Lower lobe of right lung (tissue), 2 donors: ENCODE results near the gene ZNF532. TPM values are rescaled to one million over a fixed set of nuclear protein-coding genes. Genes with fewer than 3 reads are reported as not detected.
A peak's percentile ranks its signal among the peaks of the same experiment; 100 is the strongest.

Experiments
- ATAC-seq, 2 donors: fragments of 200-7000 bp; cut with Tn5 transposase; one replicate each; pipeline ENCODE4 v1.9.1; 2020 to 2022; ENCODE audit warnings: mild to moderate bottlenecking in 2 of 2, moderate library complexity in 2 of 2
- DNase-seq: peaks from one replicate; pipeline ENCODE4 v3.0.0-alpha.2; 2020
- H3K27ac ChIP-seq: fragments of 200-600 bp; one replicate; pipeline ENCODE4 v1.8.0; 2022
- H3K27me3 ChIP-seq: fragments of 200-600 bp; one replicate; pipeline ENCODE4 v1.8.0; 2022; ENCODE audit warnings: low read depth
- H3K36me3 ChIP-seq: fragments of 200-600 bp; one replicate; pipeline ENCODE4 v1.8.0; 2022; ENCODE audit warnings: mild to moderate bottlenecking
- H3K4me1 ChIP-seq: fragments of 200-600 bp; one replicate; pipeline ENCODE4 v1.8.0; 2022
- H3K4me3 ChIP-seq: fragments of 200-600 bp; one replicate; pipeline ENCODE4 v1.8.0; 2022; ENCODE audit warnings: mild to moderate bottlenecking
- H3K9me3 ChIP-seq: fragments of 200-600 bp; one replicate; pipeline ENCODE4 v1.8.0; 2022
- CTCF ChIP-seq: fragments of 200-600 bp; IDR thresholded peaks from one replicate; pipeline ENCODE4 v1.8.0; 2022; ENCODE audit warnings: antibody characterized with exemption, mild to moderate bottlenecking
- intact Hi-C: fragments of 100-400 bp; cut with DNase I; formaldehyde crosslinking; loops from one replicate; pipeline ENCODE4 v1.11.0; 2022
- total RNA-seq: library from RNA; stranded (reverse); fragmentation: NEBNext Ultra II Directional; extraction: Animal tissue kit (Norgen Biotek cat#: 25700); gene quantifications from one replicate; pipeline ENCODE4 v1.2.1, GENCODE V29; 2021
- donor health status: DM: no; HTN: yes; CAD: no; lungs with severe emphysema.

Gene ZNF532
- total RNA-seq, 1 donor from 2014 or later: 54.0 TPM

DNA sequence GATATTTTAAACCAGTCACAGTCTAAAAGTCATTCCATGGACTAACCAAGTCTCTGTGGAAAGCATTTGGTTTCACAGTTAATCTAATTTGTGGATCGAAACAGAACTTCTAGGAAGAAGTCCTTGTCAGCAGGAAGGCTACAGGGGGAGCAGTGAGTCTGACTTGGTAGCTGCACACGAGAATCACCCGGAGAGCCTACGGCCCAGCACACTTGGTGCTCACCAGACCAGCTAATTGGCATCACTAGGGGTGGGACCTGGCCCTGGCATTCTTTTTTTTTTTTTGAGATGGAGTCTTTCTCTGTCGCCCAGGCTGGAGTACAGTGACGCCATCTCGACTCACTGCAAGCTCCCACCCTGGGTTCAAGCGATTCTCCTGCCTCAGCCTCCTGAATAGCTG is 97.7 kb downstream of the ZNF532 start:
- Histone ChIP-seq H3K27me3 (no peaks in the 10 kb centered on the region), H3K9me3 (no peaks in the 10 kb centered on the region), H3K4me3 (no peak overlapping the region), H3K36me3 (peaks cover 6% of the 10 kb centered on the region), H3K4me1 (peaks cover 10% of the 10 kb centered on the region), H3K27ac (no peak overlapping the region)
- intact Hi-C loops: no loop called here
- no peak for TF ChIP-seq CTCF
- DNase-seq (no peak), ATAC-seq (no peak)

GRCh38 chr18:58965291-58966004 is 100.8 kb downstream of the ZNF532 start:
- no peak for DNase-seq
- no peak for ATAC-seq
- intact Hi-C loops: no loop called here
- Histone ChIP-seq H3K27ac (no peak overlapping the region), H3K4me3 (no peak overlapping the region), H3K4me1 (peaks cover 16% of the 10 kb centered on the region), H3K9me3 (no peaks in the 10 kb centered on the region), H3K36me3 (peaks cover 6% of the 10 kb centered on the region), H3K27me3 (no peaks in the 10 kb centered on the region)
- TF ChIP-seq CTCF: no peak

GRCh38 chr18:58966005-58966677 is 101.5 kb downstream of the ZNF532 start:
- no peaks in the 10 kb centered on the region for H3K27me3 ChIP-seq
- no peak for TF ChIP-seq CTCF
- H3K4me1 ChIP-seq: peaks cover 16% of the 10 kb centered on the region
- peaks cover 4% of the 10 kb centered on the region for H3K36me3 ChIP-seq
- H3K27ac ChIP-seq: no peak overlapping the region
- no peaks in the 10 kb centered on the region for H3K9me3 ChIP-seq
- ATAC-seq (no peak), DNase-seq (no peak)
- H3K4me3 ChIP-seq: no peak overlapping the region
- intact Hi-C loops: no loop called here

GRCh38 chr18:58966704-58967103 is 102.0 kb downstream of the ZNF532 start:
- intact Hi-C loops: no loop called here
- H3K27me3 ChIP-seq: no peaks in the 10 kb centered on the region
- DNase-seq (no peak), ATAC-seq (no peak)
- peak overlapping the region; percentile 14 for H3K27ac ChIP-seq
- H3K36me3 ChIP-seq: no peaks in the 10 kb centered on the region
- no peaks in the 10 kb centered on the region for H3K9me3 ChIP-seq
- no peak overlapping the region for H3K4me3 ChIP-seq
- TF ChIP-seq CTCF: no peak
- H3K4me1 ChIP-seq: peaks cover 16% of the 10 kb centered on the region

DNA sequence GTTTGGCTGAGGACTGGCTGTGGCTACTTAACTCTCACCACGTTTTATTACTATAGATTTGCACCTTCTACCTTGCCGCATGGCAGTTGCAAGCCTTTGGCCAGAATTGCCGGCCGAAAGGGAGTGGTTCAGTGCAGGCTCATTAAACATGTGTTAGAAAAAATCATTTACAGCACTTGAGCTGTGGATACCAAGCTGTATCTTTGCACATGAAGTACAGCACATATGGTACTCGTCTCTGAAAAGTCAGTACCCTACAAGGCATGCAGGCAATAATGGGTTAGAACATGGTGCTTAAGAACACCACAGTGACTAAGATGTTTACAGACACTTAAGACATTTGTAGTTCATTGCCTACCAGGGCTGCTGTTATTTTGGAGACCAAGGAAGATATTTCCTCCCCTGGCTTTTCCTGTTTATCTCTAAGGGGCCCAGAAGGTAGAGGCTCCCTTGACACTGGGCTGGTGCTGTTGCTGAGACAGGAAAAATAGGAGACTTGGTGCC is 103.1 kb downstream of the ZNF532 start:
- intact Hi-C loops: no loop called here
- Histone ChIP-seq H3K9me3 (no peaks in the 10 kb centered on the region), H3K27me3 (no peaks in the 10 kb centered on the region), H3K27ac (peak overlapping the region; percentile 14), H3K4me1 (peaks cover 16% of the 10 kb centered on the region), H3K4me3 (no peak overlapping the region), H3K36me3 (no peaks in the 10 kb centered on the region)
- ATAC-seq (no peak), DNase-seq (no peak)
- TF ChIP-seq CTCF: no peak
